PC-9 (cell line): ENCODE results near the gene CREBBP.

Experiments
- CTCF ChIP-seq: fragments of 200-600 bp; sonication (generic); conservative IDR thresholded peaks from 2 replicates; pipeline ENCODE4 v1.6.1; 2017; ENCODE audit warnings: mixed run types, antibody characterized with exemption, mild to moderate bottlenecking, moderate library complexity
- EZH2 ChIP-seq: fragments of 200-600 bp; sonication (generic); IDR thresholded peaks from 2 replicates; pipeline ENCODE4 v1.8.0; 2017; ENCODE audit warnings: antibody characterized with exemption, low read depth

- TF ChIP-seq CTCF (no peak), EZH2 (no peak)
These were observed 83.0 kb downstream of the CREBBP start for GRCh38 chr16:3797473-3797872.
